ENCODE results near the gene BAZ1A. TPM values are rescaled to one million over a fixed set of nuclear protein-coding genes. Genes with fewer than 3 reads are reported as not detected.

Gene BAZ1A
- total and polyA plus RNA-seq, 10 of the 15 experiments (the other 5 are each of a cell fraction or from before 2014, with no cell fraction given) = 34.3 to 96.5 (median 50.7) TPM

DNA sequence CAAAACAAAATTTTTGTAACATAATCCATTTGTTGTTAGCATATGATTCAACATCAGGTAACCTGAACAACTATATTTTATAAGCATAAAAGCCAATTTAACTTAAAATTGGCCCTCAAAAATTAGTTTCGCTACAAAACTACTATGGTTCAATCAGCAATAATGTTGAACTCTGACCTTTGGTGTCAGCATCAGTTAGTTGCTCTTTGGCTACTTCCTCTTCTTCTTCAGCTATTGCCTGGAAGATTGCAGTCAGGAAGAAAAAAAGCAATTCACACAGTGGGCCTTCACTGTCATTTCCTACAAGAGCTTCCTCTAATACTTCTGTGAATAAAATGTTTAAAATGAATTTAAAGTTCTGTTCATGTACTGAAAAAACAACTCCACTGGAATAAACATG, 82.6 kb downstream of the BAZ1A start:
- RAD21 ChIA-PET (ENCODE audit: unreplicated experiment) = no interaction called here
- Histone ChIP-seq H4K20me1 (ENCODE audit: control insufficient read depth, insufficient read depth) (no peaks in the 10 kb centered on the region), H3K79me2 (ENCODE audit: control insufficient read depth, insufficient read depth, low read length) (no peaks in the 10 kb centered on the region), H3K9ac (ENCODE audit: control insufficient read depth, insufficient read depth, low read length) (no peak overlapping the region), H3K4me1 (ENCODE audit: control insufficient read depth, insufficient read depth, low read length) (no peaks in the 10 kb centered on the region), H3K36me3 (ENCODE audit: control insufficient read depth in 2 of 2, insufficient read depth in 2 of 2, low read length in 1 of 2) (peaks cover 8 to 30% of the 10 kb centered on the region in 2 experiments; a peak in 3 of 4 replicates), H3K27me3 (replicated peaks in 1 of 2; ENCODE audit: control insufficient read depth in 2 of 2, insufficient read depth in 2 of 2, low read length in 1 of 2) (no peaks in the 10 kb centered on the region), H3K9me3 (replicated peaks; ENCODE audit: control insufficient read depth, insufficient read depth, low read length) (no peaks in the 10 kb centered on the region), H3K27ac (ENCODE audit: control insufficient read depth, insufficient read depth) (no peak overlapping the region), H3K4me2 (ENCODE audit: control insufficient read depth, insufficient read depth) (no peak overlapping the region), H2AFZ (ENCODE audit: control insufficient read depth, low read depth, low read length) (no peak overlapping the region), H3K4me3 (no peak overlapping the region)
- no peak for DNase-seq (ENCODE audit: low read depth, low spot score)
- ATAC-seq = no peak
- TF ChIP-seq GATAD2B (conservative IDR thresholded peaks at IDR 0.05; ENCODE audit: low read depth) (no peak), E2F8 (IDR thresholded peaks at IDR 0.05; ENCODE audit: low read depth, partially characterized antibody) (no peak)
- SMC1A ChIA-PET (ENCODE audit: uncharacterized antibody, unreplicated experiment) = no interaction called here
- POLR2A ChIA-PET = interaction anchor here (0.6 kb wide), 1 partner anchor 186 kb away, joined by 4 read pairs; no protein-coding TSS in a partner anchor
- no TSS peak for BruUV-seq (replicated peaks)
- in situ Hi-C loops (cut with MboI) (no loop called here), intact Hi-C loops (cut with micrococcal nuclease; ENCODE audit: unreplicated experiment) (no loop called here)
- WGBS (ENCODE audit: insufficient coverage, insufficient replicate concordance, low lambda C conversion rate, missing lambda C conversion rate) = 100% methylated on average over 1 of the region's 1 CpG
- CTCF ChIA-PET = no interaction called here
- no peak for FAIRE-seq

Measured in GM12878 (cell line).